Gastroesophageal sphincter (tissue), 3 donors: ENCODE data around the gene CNTNAP3.
"Not testable (repeated sequence)": the region's sequence is repeated elsewhere in the genome, so short reads cannot be mapped to it uniquely, and the experiment has no call there.

Experiments
- EP300 ChIP-seq: sonication (generic); formaldehyde crosslinking; IDR thresholded peaks from one replicate; pipeline ENCODE4 v1.6.1; 2017; ENCODE audit warnings: antibody characterized with exemption, mild to moderate bottlenecking
- POLR2A ChIP-seq, 2 donors: fragments of 450-650 bp; IDR thresholded peaks; one replicate each; pipeline ENCODE4 v1.6.1; 2017; ENCODE audit warnings: antibody characterized with exemption in 2 of 2, mild to moderate bottlenecking in 2 of 2, moderate library complexity in 1 of 2
- POLR2AphosphoS5 ChIP-seq: sonication (generic); formaldehyde crosslinking; IDR thresholded peaks from one replicate; pipeline ENCODE4 v1.6.1; 2017; ENCODE audit warnings: antibody characterized with exemption
- TF ChIP-seq, protein P1 (sequence below), 4 experiments: fragments of 200-600 bp in 2 of 4; fragments of 450-650 bp in 2 of 4; sonication (generic) in 1 of 4; IDR thresholded peaks; one replicate each; pipeline ENCODE4 v1.5.1; 2017 to 2019; ENCODE audit warnings: antibody characterized with exemption in 4 of 4, mild to moderate bottlenecking in 2 of 4, moderate library complexity in 2 of 4

DNA sequence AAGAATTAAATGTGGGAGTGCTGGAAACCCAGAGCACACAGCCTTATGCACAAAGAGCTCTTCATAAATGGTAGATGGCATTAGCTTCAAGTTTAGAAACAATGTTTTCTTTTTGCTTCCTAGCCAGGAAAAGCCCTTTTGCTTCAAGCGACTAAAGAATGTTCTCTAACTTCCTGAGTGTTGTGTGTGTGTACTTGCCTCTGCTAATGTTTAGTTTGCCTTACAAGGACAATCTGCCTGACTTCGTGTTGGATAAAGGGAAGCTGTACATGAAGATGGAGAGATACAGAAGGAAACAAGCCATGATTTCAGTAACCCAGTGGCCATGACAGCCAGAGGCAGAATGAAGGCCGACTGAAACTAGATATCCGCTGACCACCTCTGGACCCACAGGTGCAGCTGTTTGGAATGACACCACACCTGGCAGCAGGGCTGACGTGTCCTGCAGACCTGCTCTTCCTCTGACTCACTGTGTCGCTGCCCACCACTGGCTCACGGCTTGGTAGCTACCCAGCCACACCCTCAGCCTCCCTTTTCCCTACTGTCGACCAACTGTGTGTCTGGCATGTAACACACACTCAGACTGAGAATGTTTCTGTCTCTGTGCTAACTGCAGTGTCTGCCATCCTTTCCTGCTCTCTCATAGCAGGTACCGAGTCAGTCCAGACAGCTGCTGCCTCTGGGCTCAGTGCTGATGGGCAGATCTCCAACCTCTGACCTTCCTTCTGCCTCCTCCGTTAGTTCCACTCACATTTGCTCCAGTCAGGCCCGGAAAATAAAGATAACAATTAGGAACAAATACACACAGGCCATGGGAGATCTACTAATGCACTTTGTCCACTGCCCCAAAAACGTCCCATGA lies 55.6 kb downstream of the CNTNAP3 start:
- TF ChIP-seq, protein P1, sequence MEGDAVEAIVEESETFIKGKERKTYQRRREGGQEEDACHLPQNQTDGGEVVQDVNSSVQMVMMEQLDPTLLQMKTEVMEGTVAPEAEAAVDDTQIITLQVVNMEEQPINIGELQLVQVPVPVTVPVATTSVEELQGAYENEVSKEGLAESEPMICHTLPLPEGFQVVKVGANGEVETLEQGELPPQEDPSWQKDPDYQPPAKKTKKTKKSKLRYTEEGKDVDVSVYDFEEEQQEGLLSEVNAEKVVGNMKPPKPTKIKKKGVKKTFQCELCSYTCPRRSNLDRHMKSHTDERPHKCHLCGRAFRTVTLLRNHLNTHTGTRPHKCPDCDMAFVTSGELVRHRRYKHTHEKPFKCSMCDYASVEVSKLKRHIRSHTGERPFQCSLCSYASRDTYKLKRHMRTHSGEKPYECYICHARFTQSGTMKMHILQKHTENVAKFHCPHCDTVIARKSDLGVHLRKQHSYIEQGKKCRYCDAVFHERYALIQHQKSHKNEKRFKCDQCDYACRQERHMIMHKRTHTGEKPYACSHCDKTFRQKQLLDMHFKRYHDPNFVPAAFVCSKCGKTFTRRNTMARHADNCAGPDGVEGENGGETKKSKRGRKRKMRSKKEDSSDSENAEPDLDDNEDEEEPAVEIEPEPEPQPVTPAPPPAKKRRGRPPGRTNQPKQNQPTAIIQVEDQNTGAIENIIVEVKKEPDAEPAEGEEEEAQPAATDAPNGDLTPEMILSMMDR (IDR thresholded peaks at IDR 0.05), result not testable (repeated sequence)
- not testable (repeated sequence) for TF ChIP-seq POLR2A (IDR thresholded peaks at IDR 0.05); POLR2AphosphoS5; EP300
